Measurements from ENCODE around the gene CTDP1.

GRCh38 chr18:79678665-79679551 lies 695 bp upstream of the CTDP1 start:
- TF ChIP-seq CTCF (IDR thresholded peaks at IDR 0.05) (no peak), POLR2A (IDR thresholded peaks at IDR 0.05) (no peak)

Measured in suprapubic skin (tissue), 3 donors.